Osteocyte (in vitro differentiated cells): ENCODE results near the gene MRGPRX1. TPM values are rescaled to one million over a fixed set of nuclear protein-coding genes. Genes with fewer than 3 reads are reported as not detected.
"Not testable (repeated sequence)": the region's sequence is repeated elsewhere in the genome, so short reads cannot be mapped to it uniquely, and the experiment has no call there.

Experiments
- DNase-seq: peaks from one replicate; pipeline ENCODE4 v3.0.0; 2021; ENCODE audit warnings: mixed read lengths; ENCODE audit not compliant: unreplicated experiment; ENCODE audit errors: extremely low spot score
- H3K27ac Mint-ChIP-seq: one replicate; pipeline ENCODE4 v1.8.0; 2021; ENCODE audit warnings: mild to moderate bottlenecking, mixed read lengths; ENCODE audit not compliant: unreplicated experiment
- H3K27me3 Mint-ChIP-seq: one replicate; pipeline ENCODE4 v1.8.0; 2021; ENCODE audit warnings: mixed read lengths; ENCODE audit not compliant: unreplicated experiment
- H3K36me3 Mint-ChIP-seq: one replicate; pipeline ENCODE4 v1.8.0; 2021; ENCODE audit warnings: mixed read lengths; ENCODE audit not compliant: unreplicated experiment
- H3K4me1 Mint-ChIP-seq: one replicate; pipeline ENCODE4 v1.8.0; 2021; ENCODE audit warnings: mixed read lengths; ENCODE audit not compliant: unreplicated experiment
- H3K4me3 Mint-ChIP-seq: one replicate; pipeline ENCODE4 v1.8.0; 2021; ENCODE audit warnings: mild to moderate bottlenecking, moderate library complexity, mixed read lengths; ENCODE audit not compliant: unreplicated experiment
- H3K9me3 Mint-ChIP-seq: one replicate; pipeline ENCODE4 v1.8.0; 2021; ENCODE audit warnings: mixed read lengths; ENCODE audit not compliant: unreplicated experiment
- total RNA-seq: library from RNA; stranded (reverse); gene quantifications from 2 replicates; pipeline ENCODE4 v1.2.1, GENCODE V29; 2021
- TF ChIP-seq, protein P1 (sequence below): fragments of 200-600 bp; sonication (generic); IDR thresholded peaks from 2 replicates; pipeline ENCODE4 v1.5.0; 2021; ENCODE audit warnings: antibody characterized with exemption, mild to moderate bottlenecking, moderate library complexity

Gene MRGPRX1
- total RNA-seq, 1 donor from 2014 or later: not detected

DNA sequence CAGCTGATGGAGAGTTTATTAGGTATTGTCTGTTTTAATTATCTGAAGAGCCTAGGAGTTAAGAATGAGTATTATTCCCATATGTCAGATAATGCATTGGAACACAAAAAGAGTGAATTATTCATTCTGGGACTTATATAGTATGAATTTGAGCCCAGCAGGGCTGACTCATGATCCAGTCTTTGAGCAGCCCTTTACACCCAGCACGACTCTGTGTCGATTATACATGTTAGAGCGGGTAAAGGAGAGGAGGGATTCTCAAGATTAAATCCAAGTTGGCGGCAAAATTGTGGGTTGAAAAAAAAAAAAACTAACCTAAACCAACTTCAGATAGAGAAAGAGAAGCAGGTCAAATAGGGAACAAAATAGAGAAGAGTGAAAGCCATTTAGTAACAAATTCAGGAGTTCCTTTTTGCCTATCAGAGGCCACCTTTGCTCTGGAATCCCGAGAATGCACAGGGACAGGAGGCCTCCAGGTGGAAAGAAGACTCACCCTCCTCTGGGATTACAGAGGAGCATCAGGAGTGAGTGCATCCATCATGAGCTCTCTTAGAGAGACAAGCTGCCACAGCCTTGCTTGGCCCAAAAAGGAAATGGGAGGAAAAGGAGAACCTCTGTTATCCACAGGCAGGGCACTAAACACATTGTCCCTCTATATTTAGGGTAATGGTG lies 3.1 kb downstream of the MRGPRX1 start:
- H3K4me1 Mint-ChIP-seq: no peaks in the 10 kb centered on the region
- TF ChIP-seq, protein P1, sequence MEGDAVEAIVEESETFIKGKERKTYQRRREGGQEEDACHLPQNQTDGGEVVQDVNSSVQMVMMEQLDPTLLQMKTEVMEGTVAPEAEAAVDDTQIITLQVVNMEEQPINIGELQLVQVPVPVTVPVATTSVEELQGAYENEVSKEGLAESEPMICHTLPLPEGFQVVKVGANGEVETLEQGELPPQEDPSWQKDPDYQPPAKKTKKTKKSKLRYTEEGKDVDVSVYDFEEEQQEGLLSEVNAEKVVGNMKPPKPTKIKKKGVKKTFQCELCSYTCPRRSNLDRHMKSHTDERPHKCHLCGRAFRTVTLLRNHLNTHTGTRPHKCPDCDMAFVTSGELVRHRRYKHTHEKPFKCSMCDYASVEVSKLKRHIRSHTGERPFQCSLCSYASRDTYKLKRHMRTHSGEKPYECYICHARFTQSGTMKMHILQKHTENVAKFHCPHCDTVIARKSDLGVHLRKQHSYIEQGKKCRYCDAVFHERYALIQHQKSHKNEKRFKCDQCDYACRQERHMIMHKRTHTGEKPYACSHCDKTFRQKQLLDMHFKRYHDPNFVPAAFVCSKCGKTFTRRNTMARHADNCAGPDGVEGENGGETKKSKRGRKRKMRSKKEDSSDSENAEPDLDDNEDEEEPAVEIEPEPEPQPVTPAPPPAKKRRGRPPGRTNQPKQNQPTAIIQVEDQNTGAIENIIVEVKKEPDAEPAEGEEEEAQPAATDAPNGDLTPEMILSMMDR: no peak
- no peak overlapping the region for H3K4me3 Mint-ChIP-seq
- no peak for DNase-seq
- no peak overlapping the region for H3K27ac Mint-ChIP-seq
- H3K27me3 Mint-ChIP-seq: peaks cover 3% of the 10 kb centered on the region
- H3K36me3 Mint-ChIP-seq: no peaks in the 10 kb centered on the region
- no peaks in the 10 kb centered on the region for H3K9me3 Mint-ChIP-seq

DNA sequence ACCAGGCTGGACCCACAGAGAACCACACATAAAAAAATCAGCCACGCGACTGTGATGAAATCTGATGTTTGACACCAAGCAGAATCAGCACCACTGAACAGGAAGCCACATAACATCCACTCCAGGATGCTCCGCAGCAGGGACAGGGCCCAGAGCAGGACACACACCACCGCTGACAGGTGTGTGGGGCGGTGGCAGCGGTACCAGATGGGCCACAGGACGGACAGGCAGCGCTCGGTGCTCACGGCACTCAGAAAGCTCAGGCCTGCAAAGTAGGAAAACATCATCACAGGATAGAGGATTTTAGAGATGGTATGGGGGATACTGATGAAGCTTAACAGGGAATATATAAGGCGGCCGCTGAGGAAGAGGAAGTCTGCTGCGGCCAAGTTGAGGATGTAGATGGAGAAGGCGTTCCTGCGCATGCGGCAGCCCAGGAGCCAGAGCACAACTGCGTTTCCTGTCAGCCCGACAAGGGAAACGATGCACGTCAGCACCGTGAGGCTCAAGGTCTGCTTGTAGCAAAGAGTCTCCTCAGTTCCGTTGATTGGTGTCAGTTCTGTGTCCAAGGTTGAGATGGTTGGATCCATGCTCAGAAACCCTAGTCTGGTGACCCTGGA lies 4.9 kb downstream of the MRGPRX1 start:
- TF ChIP-seq, protein P1: no peak
- H3K36me3 Mint-ChIP-seq: no peaks in the 10 kb centered on the region
- no peak overlapping the region for H3K4me3 Mint-ChIP-seq
- DNase-seq: no peak
- peaks cover 3% of the 10 kb centered on the region for H3K27me3 Mint-ChIP-seq
- H3K9me3 Mint-ChIP-seq: no peaks in the 10 kb centered on the region
- no peak overlapping the region for H3K27ac Mint-ChIP-seq
- no peaks in the 10 kb centered on the region for H3K4me1 Mint-ChIP-seq

DNA sequence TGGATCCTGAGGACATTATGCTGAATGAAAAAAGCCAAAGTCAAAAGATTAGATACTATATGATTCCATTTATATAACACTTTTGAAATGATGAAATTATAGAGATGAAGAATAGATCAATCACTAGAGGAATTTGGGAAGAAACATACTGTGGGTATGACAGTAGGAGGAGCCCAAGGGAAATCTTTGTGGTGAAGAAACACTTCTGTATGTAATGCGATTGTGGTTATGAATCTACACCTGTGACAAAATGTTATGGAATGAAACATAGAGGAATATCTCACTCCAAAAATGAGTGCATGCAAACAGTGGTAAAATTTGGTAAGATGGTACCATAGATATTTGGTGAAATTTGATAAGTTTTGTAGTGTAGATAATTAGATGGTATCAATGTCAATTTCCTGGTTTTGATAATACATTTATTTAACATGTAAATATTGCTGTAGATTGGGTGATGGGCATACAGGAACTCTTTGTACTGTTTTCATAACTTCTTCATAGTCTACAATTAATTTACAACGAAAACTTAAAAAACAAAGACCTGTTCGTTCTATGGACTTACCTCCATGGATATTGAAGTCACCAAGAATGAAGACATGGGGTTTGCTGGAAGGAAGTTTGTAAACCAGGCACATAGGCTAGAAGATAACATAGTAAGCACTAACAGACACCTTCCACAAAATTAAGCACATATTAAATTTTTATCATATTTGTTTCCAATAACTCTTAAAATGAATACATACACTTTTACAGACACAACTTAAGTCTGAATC lies 11.5 kb downstream of the MRGPRX1 start:
- Mint-ChIP-seq H3K9me3 (no peaks in the 10 kb centered on the region), H3K4me1 (no peaks in the 10 kb centered on the region), H3K27me3 (peaks cover 3% of the 10 kb centered on the region), H3K36me3 (no peaks in the 10 kb centered on the region), H3K4me3 (no peak overlapping the region), H3K27ac (no peak overlapping the region)
- no peak for DNase-seq
- TF ChIP-seq, protein P1: no peak

DNA sequence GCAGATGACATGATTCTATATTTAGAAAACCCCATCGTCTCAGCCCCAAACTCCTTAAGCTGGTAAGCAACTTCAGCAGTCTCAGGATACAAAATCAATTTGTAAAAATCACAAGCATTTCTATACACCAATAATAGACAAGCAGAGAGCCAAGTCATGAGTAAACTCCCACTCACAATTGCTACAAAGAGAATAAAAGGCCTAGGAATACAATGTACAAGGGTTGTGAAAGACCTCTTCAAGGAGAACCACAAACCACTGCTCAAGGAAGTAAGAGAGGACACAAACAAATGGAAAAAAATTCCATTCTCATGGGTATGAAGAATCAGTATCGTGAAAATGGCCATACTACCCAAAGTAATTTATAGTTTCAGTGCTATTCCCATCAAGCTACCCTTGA lies 13.8 kb downstream of the MRGPRX1 start:
- not testable (repeated sequence) for H3K4me3 Mint-ChIP-seq, H3K9me3 Mint-ChIP-seq, H3K36me3 Mint-ChIP-seq, DNase-seq, H3K27ac Mint-ChIP-seq, H3K4me1 Mint-ChIP-seq, H3K27me3 Mint-ChIP-seq

DNA sequence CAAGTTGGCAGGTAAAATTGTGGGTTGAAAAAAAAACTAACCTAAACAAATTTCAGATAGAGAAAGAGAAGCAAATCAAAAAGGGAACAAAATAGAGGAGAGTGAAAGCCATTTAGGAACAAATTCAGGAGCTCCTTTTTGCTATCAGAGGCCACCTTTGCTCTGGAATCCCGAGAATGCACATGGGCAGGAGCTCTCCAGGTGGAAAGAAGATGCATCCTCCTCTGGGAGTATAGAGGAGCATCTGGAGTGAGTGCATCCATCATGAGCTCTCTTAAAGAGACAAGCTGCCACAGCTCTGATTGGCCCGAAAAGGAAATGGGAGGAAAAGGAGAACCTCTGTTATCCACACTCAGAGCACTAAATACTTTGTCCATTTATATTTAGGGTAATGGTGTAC lies 26.3 kb downstream of the MRGPRX1 start:
- peaks cover 6% of the 10 kb centered on the region for H3K27me3 Mint-ChIP-seq
- no peak overlapping the region for H3K4me3 Mint-ChIP-seq
- no peaks in the 10 kb centered on the region for H3K9me3 Mint-ChIP-seq
- TF ChIP-seq, protein P1: no peak
- no peak for DNase-seq
- H3K36me3 Mint-ChIP-seq: no peaks in the 10 kb centered on the region
- H3K27ac Mint-ChIP-seq: no peak overlapping the region
- H3K4me1 Mint-ChIP-seq: no peaks in the 10 kb centered on the region
